Measurements from ENCODE around the gene HECW1.

The HECW1 gene

DNA sequence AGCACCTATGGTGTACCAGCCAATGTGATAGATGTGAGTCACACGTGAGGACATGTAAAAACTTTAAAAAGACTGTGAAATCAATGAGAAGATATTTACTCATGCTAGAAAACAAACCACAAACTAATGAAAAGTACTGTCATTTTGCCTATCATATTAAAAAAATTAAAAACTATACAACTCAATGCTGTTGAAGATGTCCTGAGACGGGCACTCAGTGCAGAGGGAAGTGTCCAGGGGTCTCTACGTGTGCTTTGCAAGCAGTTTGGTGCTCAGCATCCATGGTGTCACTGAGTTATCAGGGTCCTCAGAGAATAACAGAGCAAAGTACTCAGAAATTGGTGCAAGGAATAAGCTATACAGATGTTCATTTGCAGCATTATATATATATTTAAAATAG is 162.3 kb downstream of the HECW1 start:
- DNase-seq = no peak

DNA sequence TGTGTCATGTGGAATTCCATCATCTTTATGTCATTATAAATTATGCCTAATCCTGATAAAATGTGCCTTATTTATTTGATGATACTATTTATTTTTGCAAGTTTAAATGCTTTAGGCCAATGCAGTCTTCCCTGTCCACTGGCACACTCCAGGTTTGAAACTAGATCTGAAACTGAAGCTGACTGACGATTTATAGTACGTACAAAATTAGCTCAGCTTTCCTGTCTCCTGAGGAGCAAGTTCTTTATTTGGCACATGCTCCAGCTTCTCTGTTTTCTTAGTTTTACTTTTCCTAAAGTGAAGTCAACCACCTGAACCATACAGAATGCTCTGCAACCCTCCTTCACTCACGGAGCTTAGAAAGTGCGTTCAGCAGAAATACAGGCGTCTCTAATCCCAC is 164.1 kb downstream of the HECW1 start:
- DNase-seq = no peak

DNA sequence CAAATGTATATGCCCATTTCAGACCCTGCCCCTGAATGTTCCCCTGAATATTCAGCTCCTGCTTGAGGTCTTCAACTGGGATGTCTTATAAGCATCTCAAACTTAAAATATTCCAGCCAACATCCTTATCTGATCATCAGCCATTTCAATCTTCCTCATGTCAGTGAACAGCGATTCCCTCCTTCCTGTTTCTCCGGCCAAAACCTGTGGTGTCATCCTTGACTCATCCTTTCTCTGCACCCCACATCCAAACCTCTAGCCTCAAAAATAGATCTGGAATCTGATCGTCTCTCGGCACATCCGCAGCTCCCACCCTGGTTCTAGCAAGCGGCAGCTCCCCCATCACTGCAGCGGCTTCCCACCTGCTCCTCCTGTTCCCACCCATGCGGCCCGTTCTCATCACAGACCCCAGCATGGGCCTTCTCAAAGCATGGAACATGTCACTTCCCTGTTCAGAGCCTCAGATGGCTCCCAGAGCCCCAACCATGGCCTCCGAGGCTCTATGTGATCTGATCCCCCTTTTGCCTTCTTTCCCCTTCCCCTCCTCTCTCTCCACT is 165.7 kb downstream of the HECW1 start:
- DNase-seq = no peak

DNA sequence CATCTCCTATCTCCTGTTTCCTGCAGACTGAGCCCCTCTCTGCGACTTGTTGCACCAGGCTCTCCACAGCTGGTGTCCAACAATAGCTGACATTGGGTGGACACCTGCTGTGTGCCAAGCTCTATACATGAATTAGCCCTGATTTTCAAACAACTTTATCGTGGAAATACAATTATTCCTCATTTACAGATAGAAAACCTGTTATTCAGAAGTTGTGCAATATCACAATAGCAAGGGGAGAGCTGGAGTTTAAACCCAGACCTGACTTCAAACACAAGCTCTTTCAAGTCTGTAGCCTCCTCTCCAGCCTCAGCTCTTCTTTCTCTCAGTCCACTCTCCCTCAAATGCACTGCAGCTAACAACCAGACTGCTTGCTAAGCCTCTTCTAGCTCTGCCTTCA is 168.8 kb downstream of the HECW1 start:
- no peak for DNase-seq

DNA sequence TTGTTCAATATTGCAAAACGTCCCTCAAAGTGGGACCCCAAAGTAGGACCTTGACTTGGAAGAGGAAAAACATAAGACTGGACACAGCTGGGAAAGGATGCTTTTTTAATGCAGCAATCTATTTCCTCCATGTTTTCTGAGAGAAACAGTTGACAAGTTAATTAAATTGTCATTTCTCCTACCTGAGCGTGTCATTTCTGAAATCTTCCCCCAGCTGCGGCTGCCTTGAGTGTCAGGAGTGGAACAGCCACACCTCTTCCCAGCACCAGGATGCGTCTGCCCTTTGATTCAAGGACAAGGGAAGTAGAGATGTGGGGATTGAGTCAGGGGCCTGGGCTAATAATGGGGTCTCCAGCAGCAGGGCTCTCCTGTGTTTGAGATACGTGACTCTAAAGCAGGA is 171.3 kb downstream of the HECW1 start:
- DNase-seq = no peak

DNA sequence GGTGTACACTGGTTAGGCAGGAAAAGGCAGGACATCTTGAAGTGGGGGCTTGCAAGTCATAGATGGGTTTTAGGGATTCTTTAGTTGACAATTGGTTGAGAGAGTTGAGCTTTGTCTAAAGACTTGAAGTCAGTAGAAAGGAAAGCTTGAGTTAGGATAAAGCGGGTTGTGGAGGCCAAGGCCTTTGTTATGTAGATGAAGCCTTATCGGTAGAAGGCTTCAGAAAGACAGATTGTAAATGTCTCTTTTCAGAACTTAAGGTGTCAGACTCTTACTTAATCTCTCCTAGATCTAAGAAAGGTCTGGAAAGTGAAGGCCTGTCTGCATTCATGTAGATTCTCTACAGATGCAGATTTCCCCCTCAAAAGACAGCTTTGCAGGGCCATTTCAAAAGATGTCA is 177.4 kb downstream of the HECW1 start:
- DNase-seq = no peak

DNA sequence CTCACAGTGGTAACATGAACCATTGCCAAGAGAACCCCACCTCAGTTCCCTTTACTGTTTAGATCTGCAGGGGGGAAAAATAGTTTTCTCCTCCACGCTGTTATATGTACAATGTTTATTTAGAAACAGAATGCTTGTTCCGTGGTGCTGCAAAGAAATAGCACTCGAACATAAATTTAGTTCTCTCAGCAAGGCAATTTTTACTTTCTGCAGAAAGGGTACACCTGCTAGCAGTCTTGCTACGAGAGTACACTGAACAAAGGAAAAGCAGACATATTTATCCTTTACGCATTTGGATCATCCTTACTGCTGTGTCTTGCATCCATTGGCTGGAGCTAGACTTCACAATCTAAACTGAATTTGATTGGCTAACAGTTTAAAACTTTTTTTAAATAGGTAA is 178.5 kb downstream of the HECW1 start:
- no peak for DNase-seq

DNA sequence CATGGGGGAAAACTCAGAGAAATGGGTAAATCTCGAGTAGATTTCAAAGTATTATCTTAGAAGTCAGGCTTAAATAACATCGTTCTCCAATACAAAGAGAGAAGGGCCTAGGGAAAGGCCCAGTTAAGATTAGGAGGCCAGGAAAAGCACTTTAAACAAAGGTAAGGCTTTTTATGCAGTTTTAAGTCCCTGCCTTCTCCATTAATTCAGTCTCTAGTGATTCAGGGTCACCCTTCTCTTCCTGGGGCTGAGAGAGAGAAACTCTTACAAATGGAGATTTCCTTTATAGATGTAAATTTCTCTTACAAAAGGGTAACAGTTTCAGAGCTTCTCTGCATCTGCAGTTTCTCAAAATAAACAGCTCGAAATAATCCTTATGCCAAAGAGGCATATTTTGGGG is 179.3 kb downstream of the HECW1 start:
- DNase-seq = no peak

DNA sequence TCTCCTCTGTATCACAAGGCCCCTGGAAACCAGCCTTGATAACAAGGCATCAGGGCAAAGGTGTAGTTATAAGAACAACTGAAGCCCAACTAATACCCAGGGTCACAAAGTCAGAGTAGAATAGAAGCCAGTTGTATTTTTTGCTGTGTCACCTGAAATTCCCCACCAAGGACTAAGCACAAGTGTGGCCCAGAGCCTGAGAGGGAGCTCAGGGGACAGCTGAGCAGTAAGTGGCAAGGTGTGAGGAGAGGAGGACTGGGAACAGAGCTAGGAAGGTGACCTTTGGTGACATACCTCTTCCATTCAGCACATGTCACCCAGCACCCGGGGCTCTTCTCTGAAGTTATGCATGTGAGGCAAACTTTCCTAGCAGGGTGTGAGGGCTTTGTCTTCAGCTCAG is 179.9 kb downstream of the HECW1 start:
- DNase-seq = no peak

DNA sequence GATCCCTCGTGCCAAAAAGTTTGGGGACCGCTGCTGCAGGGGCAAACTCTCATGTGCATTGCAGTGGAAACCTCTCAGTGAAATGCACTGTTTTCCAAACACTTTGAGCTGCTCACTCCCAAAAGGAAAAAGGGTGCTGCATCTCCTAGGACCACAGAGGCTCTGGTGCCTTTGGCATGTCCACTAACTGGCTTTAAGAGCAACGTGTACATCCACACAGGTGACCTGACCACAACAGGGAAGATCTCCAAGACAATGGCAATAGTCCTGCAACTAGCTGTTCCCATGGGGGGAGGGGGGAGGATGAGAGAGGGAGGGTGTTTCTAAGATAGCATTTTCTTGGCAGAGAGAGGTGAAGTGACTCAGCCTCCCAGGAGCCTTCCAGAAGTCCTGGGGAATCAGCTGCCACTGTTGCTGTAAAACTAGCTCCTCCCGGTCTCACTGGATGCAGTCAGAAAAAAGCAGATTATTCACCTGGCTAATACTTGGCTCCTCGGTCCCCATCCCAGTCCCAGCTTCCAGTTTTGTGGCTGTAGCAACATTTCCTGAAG is 181.7 kb downstream of the HECW1 start:
- no peak for DNase-seq

DNA sequence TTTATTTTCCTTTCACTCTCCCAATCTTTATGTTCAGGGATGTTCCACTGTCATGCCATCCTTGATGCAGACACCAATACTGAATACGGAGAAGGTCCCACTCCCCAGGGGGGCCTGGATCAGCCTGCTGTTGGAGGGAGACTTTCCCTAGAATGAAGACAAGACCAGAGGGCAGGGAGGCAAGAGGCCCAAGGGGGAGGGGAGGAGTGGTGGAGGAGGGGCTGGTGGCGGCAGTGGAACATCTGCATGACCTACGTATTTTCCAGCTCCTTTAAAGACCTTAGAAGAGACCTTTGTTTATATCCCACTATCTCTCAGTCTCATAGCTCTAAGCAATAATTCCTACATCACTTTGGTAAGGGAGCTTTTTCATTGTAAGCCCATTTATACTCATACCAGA is 183.0 kb downstream of the HECW1 start:
- no peak for DNase-seq

DNA sequence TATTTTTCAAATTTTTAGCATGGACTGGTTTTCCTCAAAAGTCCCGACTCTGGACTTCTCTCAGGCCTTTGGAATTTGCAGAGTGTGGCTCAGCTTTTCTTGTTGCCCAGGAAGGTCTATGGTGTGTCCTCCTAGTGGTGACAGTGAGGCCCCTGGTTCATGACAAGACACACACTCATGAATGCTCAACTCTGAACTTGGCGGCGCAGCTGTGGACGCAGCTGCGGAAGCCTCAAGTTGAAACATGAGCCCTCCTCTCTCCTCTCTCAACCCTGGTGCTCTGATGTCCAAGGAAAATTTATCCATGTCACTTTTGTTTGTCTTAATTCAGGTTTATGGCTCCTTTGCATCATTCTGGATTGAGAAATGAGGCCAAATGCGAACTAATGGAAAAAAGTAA is 183.9 kb downstream of the HECW1 start:
- no peak for DNase-seq

DNA sequence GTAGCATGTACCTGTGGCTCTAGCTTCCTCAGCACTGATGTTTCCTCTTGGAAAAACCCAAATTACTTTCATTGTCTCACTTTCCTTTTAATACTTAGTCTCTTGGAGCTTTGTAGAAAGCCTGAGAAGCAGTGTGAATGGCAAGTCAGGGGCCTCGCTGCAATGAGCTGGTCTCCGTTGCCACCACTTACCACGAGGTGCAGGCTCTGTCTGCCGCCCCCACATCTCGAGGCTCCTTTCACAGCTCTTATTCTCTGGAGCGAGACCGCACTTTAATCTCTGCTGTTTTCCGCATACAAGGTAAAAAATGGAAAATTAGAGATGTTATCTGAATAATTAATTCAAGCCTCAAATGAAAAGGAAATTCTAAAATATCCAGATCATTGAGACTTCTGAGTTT is 186.2 kb downstream of the HECW1 start:
- no peak for DNase-seq

DNA sequence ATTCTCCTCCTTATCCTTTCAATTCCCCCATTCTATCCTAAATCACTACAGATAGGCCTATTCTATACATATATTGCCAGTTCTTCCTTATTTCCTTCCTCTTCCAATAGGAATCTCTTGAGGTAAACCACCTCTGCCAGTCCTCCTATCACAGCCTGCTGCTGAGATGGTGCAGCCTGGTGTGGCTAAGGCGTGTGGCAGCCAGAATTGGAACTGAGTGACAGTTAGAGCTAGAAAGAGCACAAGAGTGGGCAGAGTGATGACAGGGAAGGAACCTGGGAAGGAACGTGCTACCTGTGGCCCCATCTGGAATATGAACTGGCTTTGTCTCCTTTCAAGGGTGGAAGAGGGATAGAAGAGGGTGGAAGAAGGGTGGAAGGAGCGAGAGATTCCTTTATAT is 187.7 kb downstream of the HECW1 start:
- no peak for DNase-seq

DNA sequence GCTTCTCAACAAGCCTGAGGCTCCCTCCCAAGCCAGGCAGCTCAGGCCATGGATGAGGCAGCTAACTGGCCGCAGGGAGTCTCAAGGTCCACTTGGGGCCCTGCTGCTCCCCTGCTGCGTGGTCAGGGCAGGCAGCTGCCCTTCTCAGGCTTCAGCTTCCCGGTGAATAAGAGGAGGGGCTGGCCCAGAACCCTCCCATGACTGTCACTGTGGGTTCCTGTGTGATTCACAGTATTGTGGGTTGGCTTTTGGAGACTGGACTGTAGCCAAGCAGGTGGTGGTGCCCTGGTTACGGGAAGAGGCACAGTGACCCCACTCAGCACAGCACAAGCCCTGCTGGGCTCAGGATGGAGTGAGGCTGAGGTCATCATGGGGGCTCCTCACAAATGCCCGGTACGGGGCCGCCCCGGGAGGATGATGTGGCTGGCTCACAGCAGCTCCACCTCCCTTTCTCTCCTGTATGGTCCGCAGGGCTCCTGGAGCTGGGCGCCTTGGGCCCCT is 189.8 kb downstream of the HECW1 start:
- no peak for DNase-seq

DNA sequence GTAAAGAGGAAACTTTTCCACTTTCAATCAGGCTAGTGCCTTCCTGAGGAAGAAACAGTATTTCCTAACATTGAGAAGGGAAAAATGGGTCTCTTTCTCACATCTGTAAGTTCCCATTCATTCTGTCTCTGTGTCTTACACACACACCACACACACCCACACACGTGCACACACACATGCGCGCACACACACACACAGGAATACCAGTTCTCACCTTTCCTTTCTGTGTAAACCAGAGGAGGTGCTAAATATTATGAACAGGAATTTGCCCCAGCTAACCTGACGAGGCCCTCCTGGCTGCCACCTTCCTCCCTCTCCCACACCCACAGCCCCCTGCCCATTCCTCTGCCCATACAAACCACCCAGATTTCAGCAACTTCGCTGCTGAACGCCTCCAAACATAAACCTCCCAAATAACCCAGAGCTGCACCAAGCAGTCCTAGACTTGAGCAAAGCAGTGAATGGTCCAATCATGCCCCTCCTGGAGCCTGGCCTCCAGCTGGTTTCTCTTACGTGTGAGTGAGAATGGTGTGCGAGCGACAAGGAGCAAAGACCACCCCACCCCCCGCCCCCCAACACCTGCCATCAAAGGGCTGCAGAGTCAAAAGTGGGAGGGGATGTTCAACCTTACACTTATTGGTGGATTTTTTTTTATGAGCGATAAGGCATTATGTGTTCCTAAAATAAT is 190.5 kb downstream of the HECW1 start:
- DNase-seq = no peak

DNA sequence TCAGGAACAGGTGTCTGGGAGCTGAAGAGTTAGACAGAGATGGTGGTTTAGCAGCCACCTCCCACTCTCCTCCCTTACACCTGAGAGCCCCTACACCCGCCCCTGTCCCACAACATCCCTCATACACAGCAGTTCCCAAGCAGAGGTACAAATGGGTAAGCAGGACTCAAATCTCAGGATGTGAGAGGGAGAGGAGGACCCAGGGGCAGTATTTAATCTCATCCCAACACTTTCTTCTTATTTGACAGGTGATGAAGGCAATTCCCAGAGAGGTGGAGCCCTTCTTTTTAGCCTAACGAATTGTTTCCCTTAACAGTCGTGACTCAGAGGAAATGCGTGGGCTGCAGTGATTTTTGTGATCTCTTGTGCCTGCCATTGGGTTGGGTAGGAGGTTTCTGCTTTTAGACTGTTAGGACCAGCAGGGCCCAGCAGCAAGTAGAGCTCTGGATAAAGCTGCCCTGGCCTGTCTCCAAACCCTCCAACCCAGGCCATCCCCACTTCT is 191.3 kb downstream of the HECW1 start:
- DNase-seq = no peak

DNA sequence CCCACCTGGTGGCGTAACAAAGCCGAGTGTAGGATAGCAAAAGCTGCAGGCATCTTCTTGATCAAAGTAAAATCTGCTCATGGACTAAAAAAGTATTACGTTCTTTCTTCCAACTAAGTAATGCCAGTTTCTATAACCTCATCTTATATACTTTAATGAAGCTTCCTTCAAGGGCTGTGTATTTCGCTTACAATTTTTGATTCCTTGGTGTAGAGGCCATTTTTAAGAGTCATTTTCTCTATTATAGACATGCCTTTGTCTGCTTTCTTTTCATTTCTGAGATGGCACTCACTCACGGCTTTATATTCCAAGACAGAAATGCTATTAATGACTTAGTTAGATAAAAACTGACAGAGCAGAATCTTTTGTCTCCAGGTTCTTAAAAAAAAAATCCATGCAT is 194.0 kb downstream of the HECW1 start:
- no peak for DNase-seq

DNA sequence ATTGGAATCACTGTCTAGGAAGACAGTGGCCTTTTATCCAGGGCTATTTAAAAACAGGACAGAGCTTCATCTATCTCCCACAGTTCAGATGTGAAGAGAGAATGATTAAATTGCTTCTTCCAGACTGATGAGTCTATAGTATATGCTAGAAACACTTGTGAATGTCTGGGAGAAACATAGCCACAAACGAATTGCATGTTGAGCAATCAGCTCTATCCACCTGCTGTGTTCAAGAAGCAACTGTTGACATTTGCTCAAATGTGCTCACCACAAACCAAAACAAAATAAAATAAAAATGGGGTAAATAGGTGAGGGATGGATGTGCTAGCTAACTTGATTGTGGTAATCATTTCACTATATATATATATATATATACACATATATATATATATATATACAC is 195.1 kb downstream of the HECW1 start:
- no peak for DNase-seq

DNA sequence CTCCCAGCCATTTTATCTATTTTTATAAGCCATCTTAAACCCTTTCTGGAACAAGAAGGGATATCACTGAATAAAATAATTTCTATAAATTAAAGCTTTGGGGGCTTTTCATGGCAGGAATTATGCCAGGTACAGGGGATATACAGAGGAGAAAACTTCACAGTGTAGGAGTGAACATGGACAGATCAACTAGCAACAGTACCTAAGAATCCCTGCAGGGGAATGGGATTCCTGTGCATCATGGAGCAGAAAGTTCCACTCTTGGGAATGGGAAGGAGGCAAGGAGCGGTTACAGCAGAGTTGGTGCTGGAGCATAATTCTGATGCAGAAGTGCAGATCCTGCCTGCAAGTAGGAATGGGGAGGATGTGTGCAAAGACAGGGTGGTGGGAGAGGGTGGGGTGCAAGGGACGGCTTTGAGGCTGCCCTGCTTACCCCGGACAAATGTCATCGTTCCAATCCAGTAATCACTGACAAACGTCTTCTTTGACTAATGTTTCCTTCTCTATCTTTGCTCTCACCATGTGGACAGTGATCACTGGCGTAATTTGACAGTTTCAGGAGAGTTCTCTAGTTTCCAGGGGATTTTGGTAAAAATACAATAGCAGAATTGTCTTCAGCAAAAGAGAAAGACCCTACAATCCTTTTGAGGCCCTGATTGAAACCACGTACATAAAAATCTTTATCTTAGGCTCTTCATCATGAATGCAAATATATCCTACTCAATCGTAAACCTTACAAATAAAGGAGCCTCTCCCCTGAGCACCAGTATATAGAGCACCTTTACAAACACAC is 196.7 kb downstream of the HECW1 start:
- no peak for DNase-seq

DNA sequence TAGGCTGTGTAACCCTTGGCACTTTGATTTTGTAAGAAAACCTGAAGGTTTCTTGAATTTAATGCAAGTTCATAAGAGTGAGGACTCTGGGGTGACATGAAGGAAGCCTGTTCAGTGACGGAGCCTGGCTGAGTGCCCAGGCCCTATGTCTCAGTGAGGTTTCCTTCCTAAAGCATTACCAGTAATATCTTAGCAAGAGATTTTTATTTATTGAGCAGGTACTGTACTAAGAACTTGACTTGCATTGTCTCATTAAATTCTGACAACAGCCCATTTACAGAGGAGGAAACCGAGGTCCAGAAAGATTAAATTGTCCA is 197.2 kb downstream of the HECW1 start:
- no peak for DNase-seq

DNA sequence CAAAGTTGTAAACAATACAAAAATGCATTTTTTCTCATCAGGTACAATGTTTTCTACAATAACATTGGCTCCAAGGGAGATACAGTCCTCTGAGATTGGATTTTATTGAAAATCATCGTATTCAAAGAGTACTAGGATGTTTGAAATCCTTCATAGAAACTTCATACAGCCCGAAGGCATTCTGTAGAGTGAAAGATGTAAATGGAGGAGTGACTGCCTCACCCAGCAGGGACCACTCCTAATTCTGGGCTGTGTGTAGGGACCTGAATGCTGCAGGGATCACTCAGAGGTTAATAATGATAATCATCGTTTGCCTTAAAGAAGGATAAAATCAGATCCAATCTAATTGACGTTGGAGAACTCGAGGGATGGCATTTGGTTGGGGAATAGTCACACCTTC is 198.6 kb downstream of the HECW1 start:
- no peak for DNase-seq

DNA sequence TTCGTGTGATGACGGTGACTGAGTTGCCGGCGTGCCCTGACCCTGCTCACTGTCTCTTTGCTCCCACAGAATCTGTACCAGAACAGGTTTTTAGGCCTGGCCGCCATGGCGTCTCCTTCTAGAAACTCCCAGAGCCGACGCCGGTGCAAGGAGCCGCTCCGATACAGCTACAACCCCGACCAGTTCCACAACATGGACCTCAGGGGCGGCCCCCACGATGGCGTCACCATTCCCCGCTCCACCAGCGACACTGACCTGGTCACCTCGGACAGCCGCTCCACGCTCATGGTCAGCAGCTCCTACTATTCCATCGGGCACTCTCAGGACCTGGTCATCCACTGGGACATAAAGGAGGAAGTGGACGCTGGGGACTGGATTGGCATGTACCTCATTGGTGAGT is 199.2 kb downstream of the HECW1 start:
- DNase-seq = no peak
